OCI-M2 (cell line): ENCODE data around the gene SH3D21.

ENCODE experiments used
- DNase-seq: peaks from one replicate; lab custom pipeline; 2025; ENCODE audit not compliant: unreplicated experiment; lab: John Stamatoyannopoulos, UW

SH3D21 gene

GRCh38 chr1:36303244-36303643, 2.9 kb upstream of the SH3D21 start:
- DNase-seq: no peak

GRCh38 chr1:36303650-36304360, 2.4 kb upstream of the SH3D21 start:
- no peak for DNase-seq

- DNase-seq: no peak
Measured at GRCh38 chr1:36304521-36304920, 1.6 kb upstream of the SH3D21 start.

- no peak for DNase-seq
Measured at GRCh38 chr1:36304970-36305914, 926 bp upstream of the SH3D21 start.

DNA sequence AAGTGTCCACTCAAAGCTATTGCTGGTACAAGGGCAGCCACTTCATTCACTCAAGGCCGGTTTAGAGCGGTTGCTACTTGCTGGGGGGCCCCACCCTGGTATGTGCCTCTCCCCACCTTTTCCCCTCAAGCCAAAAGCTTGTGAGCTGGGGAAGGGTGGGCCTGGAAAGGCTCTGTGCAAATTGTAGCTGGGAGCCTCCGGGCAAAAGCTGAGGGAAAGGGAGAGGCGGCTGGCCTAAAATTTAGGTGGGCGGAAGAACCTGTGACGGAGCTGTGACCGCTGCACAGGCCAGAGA, 306 bp upstream of the SH3D21 start:
- no peak for DNase-seq

GRCh38 chr1:36306902-36307456, 811 bp downstream of the SH3D21 start:
- DNase-seq: no peak

- DNase-seq: no peak
Measured at GRCh38 chr1:36307601-36308330, 1.6 kb downstream of the SH3D21 start.

DNA sequence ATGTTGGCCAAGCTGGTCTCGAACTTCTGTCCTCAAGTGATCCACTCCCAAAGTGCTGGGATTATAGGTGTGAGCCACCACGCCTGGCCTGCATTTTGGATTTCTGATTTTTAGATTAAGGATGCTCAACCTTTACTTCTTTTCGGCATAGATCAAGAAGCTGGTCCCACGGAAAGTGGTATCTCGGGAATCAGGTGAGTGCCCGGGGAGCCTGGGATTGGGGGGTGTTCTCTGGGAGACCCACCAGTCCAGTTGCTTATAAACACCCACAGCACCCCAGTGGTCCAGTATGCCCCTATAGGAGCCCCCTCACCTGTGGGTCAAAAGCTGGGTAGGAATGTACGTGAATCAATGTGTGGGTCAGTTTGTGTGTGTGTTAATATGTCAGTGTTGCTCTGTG, 3.2 kb downstream of the SH3D21 start:
- no peak for DNase-seq

DNA sequence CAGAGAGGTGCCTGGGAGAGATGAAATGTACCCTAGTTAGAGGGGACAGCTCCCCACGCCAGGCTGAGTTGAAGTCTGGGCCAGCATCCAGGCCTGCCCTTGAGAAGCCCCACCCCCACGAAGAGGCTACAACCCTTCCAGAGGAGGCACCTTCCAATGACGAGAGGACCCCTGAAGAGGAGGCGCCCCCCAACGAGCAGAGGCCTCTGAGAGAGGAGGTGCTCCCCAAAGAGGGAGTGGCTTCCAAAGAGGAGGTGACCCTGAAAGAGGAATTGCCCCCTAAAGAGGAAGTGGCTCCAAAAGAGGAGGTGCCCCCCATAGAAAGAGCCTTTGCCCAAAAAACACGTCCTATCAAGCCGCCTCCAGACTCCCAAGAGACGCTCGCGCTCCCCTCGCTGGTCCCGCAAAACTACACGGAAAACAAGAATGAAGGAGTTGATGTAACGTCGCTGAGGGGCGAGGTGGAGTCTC, 14.2 kb downstream of the SH3D21 start:
- DNase-seq: no peak

DNA sequence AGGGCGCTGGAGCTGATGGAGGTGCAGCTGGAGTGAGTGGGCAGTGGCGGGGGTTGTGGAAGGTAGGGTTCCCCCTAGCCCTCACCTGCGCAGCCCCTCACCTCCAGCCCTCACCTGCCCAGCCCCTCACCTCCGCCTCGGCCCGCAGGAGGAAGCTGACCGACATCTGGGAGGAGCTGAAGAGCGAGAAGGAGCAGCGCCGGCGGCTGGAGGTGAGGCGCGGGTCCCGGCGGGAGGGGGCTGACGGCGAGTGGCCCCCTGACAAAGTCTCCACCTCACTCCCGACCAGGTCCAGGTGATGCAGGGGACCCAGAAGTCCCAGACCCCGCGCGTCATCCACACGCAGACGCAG, 14.6 kb downstream of the SH3D21 start:
- DNase-seq: no peak

DNA sequence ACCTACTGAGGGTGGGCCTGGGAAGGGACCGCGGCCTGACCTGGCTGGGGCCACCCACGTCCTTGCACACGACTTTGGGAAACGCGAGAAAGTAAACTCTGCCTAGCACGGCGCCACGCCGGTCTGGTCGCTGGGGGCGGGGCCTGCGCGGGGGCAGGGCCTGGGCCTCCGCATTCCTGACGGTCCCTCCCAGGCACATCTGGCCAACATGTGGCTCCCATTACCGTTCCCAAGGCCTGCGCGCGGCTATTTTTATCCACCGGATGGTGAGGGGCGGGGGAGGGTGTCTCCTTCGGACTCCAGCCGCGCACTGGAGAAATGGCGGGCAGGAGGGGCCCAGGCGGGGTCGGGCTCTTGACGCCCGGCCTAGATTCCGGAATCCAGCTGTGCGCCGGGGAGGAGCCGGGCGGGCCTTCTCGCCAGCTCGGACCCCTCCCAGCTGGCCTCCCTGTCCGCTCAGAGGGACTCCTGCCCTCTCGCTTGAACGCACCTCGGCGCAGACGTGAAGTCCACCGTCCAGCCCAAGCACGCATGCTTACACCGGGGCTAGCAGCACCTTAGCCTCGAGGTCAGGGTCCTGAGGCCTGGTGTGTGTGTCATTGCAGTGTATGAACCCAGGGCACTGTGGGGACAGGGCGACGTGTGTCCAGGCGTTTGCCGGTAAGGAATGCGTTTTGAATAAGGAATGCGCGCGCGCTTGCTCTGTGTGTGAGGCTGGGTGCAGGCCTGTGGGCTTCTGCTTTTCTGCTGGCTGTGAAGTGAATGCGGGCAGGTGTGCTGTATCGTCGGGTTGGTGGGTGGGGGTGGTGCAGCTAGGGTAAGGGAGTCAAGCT, 15.2 kb downstream of the SH3D21 start:
- DNase-seq: no peak

GRCh38 chr1:36322041-36322785, 16.0 kb downstream of the SH3D21 start:
- DNase-seq: no peak

DNA sequence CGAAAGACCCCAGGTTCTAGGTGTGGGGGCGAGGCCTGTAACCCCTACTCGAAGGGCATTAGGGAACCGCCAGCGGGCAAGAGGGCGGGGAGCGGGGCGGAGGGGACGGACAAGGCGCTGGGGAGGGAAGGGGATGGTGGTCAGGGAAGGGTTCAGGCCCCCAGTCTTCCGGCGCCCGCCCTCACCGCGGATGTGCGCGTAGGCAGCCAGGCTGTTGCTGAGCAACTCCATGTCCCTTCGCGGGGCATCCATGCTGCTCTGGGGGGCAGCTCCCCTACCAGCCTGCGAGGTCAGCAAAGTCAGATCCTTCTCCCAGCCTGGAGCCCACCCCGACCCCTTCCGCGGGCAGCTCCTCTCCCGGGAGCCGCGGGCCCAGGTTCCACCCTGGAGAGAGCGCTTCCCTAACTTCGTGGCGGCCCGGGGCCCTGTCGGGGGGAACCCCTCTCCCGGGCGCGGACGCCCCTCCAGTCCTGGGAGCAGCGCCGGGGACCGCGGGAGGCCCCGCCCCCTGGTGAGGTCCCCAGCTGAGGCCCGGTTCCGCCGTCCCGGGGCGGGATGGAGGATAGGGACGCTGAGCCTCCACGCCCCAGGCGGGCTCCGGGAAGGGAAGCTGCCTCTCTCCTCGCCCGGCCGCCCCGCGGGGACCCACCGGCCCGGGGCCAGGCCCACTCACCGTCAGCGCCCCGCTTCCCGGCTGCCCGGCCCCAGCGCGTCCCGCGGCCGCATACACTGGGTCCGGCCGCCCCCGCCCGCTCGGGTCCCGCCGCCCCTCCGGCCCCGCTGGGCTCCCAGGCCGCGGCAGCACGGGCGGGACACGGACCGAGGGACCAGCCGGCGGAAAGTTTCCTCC, 16.8 kb downstream of the SH3D21 start:
- DNase-seq: no peak

- no peak for DNase-seq
Measured at GRCh38 chr1:36323636-36324352, 17.6 kb downstream of the SH3D21 start, which contains the start of gene EVA1B. TSS of gene EVA1B (minus strand) at chr1:36323645. CDS start at chr1:36323037, 608 bp downstream.

DNA sequence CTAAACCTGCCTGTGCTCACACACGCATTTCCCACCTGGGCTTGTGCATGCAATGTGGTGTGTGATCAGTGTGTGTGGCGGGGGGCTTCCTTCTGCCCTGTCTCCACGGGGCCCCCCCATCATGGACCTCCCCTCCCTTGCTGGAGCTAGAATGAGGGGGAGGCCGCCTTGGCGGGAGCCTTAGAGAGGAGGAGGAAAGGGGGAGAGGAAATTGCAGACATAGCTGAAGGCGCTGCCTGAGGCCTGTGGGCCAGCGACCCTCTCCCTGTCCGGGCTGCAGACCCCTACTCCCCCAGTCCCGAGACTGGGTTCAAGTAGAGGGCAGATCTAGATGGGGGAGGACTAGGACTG, 18.2 kb downstream of the SH3D21 start:
- no peak for DNase-seq

DNA sequence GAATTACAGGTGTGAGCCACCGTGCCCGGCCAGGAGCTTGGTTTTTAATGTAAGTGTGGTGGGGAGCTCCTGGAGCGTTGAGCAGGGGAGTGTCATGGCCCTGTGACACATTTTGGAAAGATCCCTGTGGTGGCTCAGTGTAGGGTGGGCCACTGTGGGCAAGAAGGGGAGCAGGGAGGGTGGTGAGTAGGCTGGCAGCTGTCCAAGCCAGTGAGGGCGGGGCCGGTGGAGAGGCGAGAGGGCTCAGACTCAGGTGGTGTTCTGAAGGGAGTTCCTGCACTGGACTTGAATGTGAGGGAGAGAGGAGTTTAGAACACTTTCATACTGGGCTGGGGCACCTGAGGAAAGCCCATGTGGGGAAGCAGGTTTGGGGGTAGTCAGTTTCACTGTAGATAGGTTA, 20.3 kb downstream of the SH3D21 start:
- DNase-seq: no peak

DNA sequence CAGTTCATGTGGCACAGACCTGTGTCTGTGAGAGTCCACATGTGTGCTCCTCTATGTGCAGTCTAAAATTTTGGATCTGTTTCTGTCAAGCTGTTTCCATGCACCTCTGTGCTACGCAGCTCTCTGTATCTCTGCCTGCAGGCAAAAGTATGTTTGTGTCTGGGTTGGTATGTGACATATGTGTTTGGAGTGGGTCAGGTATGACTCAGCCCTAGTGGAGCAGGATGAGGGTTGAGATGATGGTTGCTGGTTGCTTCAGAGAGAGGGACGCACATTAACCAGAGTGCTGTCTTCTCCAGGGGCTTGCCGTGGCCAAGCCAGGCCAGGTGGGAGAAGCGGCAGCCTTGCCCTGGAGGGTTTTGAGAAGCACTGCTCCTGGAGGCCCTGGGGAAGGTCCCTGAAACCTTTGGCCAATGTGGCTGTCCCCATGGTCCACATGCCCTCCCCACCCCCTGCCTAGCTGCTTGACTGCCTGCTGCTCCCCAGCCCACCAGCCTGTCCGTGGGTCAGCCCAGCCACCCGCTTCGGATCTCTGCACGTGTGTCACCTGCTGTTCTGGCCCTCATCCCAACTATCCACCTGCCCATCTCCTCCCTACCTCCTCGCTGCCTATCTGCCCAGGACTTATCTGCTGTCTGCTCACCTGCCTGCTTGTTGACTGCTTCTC, 21.4 kb downstream of the SH3D21 start:
- no peak for DNase-seq

DNA sequence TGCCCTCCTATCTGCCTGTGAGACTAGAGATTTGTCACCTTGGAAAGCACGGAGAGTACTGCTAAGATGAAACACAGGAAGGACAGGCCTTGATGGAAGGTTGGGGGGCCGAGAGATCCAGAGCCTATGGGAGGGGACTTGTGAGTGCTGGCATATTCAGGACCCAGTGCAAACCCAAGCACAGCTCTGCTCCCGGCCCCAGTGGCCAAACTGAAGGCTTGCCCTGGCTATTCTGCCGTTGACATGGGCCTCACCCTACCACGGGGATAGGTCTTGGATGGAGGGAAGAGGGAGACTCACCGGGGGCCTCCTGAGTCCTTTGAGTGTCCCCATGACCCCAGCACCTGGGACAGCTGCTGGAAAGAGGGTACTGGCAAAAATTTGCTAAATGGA, 21.9 kb downstream of the SH3D21 start:
- no peak for DNase-seq
